ENCODE results near the gene SNX6. TPM values are rescaled to one million over a fixed set of nuclear protein-coding genes. Genes with fewer than 3 reads are reported as not detected.
"Not testable (repeated sequence)": the region's sequence is repeated elsewhere in the genome, so short reads cannot be mapped to it uniquely, and the experiment has no call there.

The SNX6 gene
- total RNA-seq, 1 experiment from 2014 or later, result 53.9 TPM

DNA sequence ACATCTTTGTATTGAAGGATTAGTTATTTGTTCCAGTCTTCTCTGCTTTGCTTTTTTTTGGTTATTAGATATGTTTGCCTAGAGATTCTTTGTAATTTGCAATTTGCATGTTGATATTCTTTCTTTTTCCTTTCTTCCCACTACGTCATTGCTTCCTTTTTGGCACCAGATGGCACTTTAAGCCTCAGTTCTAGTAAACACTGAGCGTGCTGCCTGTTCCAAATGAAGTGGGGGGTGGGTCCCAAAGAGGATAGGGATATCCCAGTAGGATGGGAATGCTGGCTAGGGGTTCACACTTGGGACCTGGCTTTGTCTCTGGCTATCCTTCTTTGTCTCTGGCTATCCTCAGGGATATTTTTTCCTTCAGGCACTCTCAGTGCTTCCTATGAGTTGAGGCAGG is 107.5 kb downstream of the SNX6 start:
- Histone ChIP-seq H3F3A (ENCODE audit: low read length, unreplicated experiment) (no peaks in the 10 kb centered on the region), H3K36me3 (ENCODE audit: low read depth, low read length) (peaks cover 32% of the 10 kb centered on the region), H4K20me1 (ENCODE audit: low read length) (no peaks in the 10 kb centered on the region), H3K27me3 (ENCODE audit: low read length) (no peaks in the 10 kb centered on the region), H2AFZ (ENCODE audit: low read length) (no peak overlapping the region), H3K9me2 (replicated peaks; ENCODE audit: low read length) (no peaks in the 10 kb centered on the region), H3K4me3 (ENCODE audit: low read length) (no peak overlapping the region), H3K27ac (ENCODE audit: low read length) (no peak overlapping the region), H3K9me3 (ENCODE audit: low read length) (no peaks in the 10 kb centered on the region), H3K79me2 (ENCODE audit: low read length) (no peaks in the 10 kb centered on the region), H3K9ac (ENCODE audit: low read length) (no peak overlapping the region), H3K4me2 (ENCODE audit: low read length) (no peak overlapping the region), H3K4me1 (ENCODE audit: insufficient read depth, low read length) (no peaks in the 10 kb centered on the region)
- intact Hi-C loops (cut with micrococcal nuclease), result no loop called here
- ATAC-seq (no peak), DNase-seq (no peak)
- ChIA-PET CTCF (no interaction called here), POLR2A (ENCODE audit: unreplicated experiment) (no interaction called here)
- TF ChIP-seq EZH2 (IDR thresholded peaks at IDR 0.05; ENCODE audit: low read length, unreplicated experiment) (no peak), EZH2phosphoT487 (IDR thresholded peaks at IDR 0.05; ENCODE audit: borderline replicate concordance, low read length) (no peak)
- TF ChIP-seq, protein P1, sequence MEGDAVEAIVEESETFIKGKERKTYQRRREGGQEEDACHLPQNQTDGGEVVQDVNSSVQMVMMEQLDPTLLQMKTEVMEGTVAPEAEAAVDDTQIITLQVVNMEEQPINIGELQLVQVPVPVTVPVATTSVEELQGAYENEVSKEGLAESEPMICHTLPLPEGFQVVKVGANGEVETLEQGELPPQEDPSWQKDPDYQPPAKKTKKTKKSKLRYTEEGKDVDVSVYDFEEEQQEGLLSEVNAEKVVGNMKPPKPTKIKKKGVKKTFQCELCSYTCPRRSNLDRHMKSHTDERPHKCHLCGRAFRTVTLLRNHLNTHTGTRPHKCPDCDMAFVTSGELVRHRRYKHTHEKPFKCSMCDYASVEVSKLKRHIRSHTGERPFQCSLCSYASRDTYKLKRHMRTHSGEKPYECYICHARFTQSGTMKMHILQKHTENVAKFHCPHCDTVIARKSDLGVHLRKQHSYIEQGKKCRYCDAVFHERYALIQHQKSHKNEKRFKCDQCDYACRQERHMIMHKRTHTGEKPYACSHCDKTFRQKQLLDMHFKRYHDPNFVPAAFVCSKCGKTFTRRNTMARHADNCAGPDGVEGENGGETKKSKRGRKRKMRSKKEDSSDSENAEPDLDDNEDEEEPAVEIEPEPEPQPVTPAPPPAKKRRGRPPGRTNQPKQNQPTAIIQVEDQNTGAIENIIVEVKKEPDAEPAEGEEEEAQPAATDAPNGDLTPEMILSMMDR (conservative IDR thresholded peaks at IDR 0.05; ENCODE audit: low read depth, low read length), result no peak
- no TSS peak for BruUV-seq (replicated peaks)

DNA sequence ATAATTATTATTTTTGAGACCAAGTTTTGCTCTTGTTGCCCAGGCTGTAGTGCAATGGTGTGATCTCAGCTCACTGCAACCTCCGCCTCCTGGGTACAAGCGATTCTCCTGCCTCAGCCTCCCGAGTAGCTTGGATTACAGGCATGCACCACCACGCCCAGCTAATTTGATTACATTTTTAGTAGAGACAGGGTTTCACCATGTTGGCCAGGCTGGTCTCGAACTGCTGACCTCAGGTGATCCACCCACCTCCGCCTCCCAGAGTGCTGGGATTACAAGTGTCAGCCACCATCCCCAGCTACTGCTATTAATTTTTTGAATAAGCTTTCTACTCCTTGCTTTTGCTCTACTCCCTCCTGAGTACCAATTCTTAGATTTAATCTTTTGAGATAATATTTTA is 108.9 kb downstream of the SNX6 start:
- intact Hi-C loops (cut with micrococcal nuclease); POLR2A ChIA-PET (ENCODE audit: unreplicated experiment); DNase-seq; H3K4me1 ChIP-seq (ENCODE audit: insufficient read depth, low read length); H3K4me3 ChIP-seq (ENCODE audit: low read length); BruUV-seq (replicated peaks); H3F3A ChIP-seq (ENCODE audit: low read length, unreplicated experiment); H3K9me2 ChIP-seq (replicated peaks; ENCODE audit: low read length); H4K20me1 ChIP-seq (ENCODE audit: low read length); CTCF ChIA-PET; H3K79me2 ChIP-seq (ENCODE audit: low read length); H3K9ac ChIP-seq (ENCODE audit: low read length); H3K27ac ChIP-seq (ENCODE audit: low read length); H2AFZ ChIP-seq (ENCODE audit: low read length); H3K9me3 ChIP-seq (ENCODE audit: low read length); ATAC-seq; H3K4me2 ChIP-seq (ENCODE audit: low read length); H3K27me3 ChIP-seq (ENCODE audit: low read length): not testable (repeated sequence)
- peaks cover 29% of the 10 kb centered on the region for H3K36me3 ChIP-seq (ENCODE audit: low read depth, low read length)

DNA sequence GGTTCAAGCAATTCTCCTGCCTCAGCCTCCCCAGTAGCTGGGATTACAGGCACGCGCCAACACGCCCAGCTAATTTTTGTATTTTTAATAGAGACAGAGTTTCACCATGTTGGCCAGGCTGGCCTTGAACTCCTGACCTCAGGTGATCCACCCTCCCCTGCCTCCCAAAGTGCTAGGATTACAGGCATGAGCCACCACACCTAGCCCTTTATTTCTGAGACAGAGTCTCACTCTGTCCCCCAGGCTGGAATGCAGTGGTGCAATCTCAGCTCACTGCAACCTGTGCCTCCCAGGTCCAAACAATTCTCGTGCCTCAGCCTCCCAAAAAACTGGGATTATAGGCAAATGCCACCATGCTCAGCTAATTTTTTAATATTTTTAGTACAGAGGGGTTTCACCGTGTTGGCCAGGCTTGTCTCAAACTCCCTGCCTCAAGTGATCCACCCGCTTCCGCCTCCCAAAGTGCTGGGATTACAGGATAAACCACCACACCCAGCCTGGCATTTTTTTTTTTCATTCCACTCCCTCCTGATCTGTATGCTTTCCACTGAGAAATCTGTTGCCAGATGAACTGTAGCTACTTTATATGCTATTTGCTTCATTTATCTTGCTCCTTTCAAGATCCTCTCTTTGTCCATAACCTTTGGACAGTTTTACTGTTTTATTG is 109.5 kb downstream of the SNX6 start:
- H3K9me3 ChIP-seq (ENCODE audit: low read length); POLR2A ChIA-PET (ENCODE audit: unreplicated experiment); CTCF ChIA-PET; BruUV-seq (replicated peaks); DNase-seq; H3K4me2 ChIP-seq (ENCODE audit: low read length); H3K79me2 ChIP-seq (ENCODE audit: low read length); H3K4me1 ChIP-seq (ENCODE audit: insufficient read depth, low read length); H3K27me3 ChIP-seq (ENCODE audit: low read length); H3K4me3 ChIP-seq (ENCODE audit: low read length); ATAC-seq; intact Hi-C loops (cut with micrococcal nuclease); H3K27ac ChIP-seq (ENCODE audit: low read length); H3K9me2 ChIP-seq (replicated peaks; ENCODE audit: low read length); H3F3A ChIP-seq (ENCODE audit: low read length, unreplicated experiment); H3K9ac ChIP-seq (ENCODE audit: low read length); H2AFZ ChIP-seq (ENCODE audit: low read length); H4K20me1 ChIP-seq (ENCODE audit: low read length): not testable (repeated sequence)
- H3K36me3 ChIP-seq (ENCODE audit: low read depth, low read length), result peaks cover 29% of the 10 kb centered on the region

Other genes starting within 250 kb of the SNX6 start
- gene SPTSSA, start 167.9 kb downstream of the SNX6 start, total RNA-seq (2014; rRNA removed), result 8.7 and 14.0 TPM in 2 replicates
- 38.2 and 49.5 TPM in 2 replicates for gene EAPP, start 90.4 kb downstream of the SNX6 start, total RNA-seq (2014; rRNA removed)
- gene CFL2, start 84.4 kb upstream of the SNX6 start, total RNA-seq (2014; rRNA removed), result 88.4 and 98.0 TPM in 2 replicates
- 24.7 and 30.6 TPM in 2 replicates for gene BAZ1A, start 245.2 kb upstream of the SNX6 start, total RNA-seq (2014; rRNA removed)